ENCODE results near the gene STAT4. TPM values are rescaled to one million over a fixed set of nuclear protein-coding genes. Genes with fewer than 3 reads are reported as not detected.
A peak's percentile ranks its signal among the peaks of the same experiment; 100 is the strongest.

STAT4 gene
- total RNA-seq, 1 donor from 2014 or later: 0.13 TPM

DNA sequence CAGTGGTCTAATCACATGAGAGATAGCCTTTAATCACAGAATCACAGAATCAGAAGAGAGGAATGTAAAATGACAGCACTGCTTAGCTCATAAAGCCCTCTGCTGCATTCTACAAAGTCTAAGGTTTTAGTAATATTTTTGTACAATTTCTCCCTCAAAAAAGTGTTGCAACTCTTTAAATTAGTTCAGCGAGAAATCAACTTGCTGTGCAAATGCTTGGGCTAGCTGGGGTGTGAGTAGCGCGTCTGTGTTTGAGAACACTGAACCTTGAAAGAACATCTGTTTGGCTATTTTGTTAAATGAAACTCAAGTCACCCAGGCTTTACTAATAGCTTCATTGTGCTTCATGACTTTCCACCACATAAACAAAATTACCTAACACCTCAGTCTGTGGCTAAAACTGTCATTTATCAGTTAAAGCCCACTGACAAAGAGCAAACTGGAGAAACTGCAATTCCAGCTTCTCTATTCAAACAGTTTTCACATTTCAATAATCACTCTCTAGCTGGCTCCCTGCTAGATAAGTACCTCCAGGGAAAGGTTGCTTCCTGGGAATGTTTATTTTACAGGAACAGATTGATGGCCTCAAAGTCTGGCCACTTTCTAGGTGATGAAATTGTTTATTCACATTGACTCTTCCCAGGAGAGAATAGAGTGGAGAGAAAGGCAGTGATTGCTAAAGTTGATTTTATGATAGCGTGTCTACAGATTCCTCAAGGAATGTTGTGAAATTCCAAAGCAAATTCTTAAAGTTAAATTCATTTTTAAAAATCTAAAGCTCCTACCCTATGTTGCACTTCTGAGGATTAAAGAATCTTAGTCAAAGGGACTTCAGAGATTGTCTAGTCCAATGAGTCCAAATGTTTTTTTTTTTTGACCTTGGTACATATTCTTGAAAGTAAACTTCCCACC, 100.8 kb downstream of the STAT4 start:
- DNase-seq (ENCODE audit: low read depth, low spot score): no peak

GRCh38 chr2:191048073-191048472, 102.7 kb downstream of the STAT4 start:
- DNase-seq (ENCODE audit: low read depth, low spot score): no peak

GRCh38 chr2:191045141-191045540, 105.7 kb downstream of the STAT4 start:
- DNase-seq (ENCODE audit: low read depth, low spot score): no peak

DNA sequence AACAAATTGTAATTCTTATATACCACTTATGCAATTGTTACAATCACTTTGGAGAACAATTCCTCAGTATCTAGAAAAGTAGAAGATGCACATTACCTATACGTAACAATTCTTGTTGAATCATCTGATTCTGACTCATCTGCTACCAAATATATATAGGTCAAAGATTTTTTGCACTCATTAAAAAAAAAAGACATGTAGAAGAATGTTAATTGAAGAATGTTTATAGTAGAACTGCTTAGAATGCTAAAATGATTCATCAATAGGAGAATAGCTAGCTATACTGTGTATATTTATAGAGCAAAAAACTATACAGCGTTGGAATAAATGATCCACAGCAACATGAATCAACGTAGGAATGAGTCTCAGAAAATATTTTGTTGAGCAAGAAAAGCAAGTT, 107.4 kb downstream of the STAT4 start:
- DNase-seq (ENCODE audit: low read depth, low spot score): no peak

DNA sequence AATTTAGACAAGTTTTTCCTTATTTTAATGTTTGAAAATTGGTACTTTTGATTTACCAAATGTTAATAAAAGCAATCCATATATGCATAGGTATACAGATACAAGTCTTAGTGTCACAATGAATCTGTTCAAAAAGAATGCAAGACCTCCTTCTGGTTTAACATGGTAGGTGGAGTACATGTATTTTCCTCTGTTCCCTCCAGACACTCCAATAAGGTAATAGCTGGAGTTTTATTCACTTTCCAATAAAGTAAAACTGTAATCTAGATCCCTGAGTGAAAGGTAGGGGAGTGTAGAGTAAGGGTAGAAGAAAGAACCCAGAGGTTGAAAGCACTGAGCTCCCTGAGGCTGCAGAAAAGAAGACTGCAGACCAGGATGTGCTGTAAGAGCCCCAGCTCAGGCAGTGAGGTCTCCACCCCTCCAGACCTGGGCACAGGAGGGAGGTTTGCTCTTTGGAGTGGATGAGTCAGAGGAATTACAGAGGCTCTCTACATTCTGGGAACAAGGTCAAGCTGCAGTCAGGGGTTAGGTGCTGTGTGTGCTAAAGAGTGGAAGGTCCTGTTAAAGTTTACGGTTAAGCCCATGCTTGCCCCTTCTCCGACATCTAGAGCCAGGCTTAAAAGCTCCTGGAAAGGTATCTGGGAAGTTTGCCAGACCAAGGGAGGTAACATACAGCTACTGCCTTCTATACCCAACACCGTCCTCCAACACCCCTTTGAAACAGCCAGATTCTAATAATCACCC, 109.2 kb downstream of the STAT4 start:
- no peak for DNase-seq (ENCODE audit: low read depth, low spot score)

DNA sequence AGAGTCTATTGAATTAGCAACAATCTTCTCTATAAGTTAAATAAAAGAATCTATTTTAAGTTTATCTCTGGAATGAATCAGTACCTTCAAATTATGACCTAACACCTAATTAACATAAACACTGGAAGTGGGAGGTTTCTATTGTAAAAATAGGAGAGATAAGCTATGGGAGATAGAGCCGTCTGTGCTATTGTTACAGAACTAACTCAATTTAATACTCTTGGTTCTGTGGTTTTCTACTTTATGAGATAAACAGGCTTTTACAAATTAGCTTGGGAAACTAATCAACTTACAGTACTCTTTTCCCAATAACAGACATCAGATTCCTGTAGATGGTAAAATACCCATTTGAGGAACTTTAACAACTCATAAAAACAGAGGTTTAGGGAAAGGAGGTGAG, 111.2 kb downstream of the STAT4 start:
- DNase-seq (ENCODE audit: low read depth, low spot score): no peak

- DNase-seq (ENCODE audit: low read depth, low spot score): no peak
Measured at GRCh38 chr2:191038741-191039140, 112.1 kb downstream of the STAT4 start.

GRCh38 chr2:191038241-191038725, 112.5 kb downstream of the STAT4 start:
- DNase-seq (ENCODE audit: low read depth, low spot score): no peak

- DNase-seq (ENCODE audit: low read depth, low spot score): no peak
Measured at GRCh38 chr2:191037351-191037750, 113.4 kb downstream of the STAT4 start.

- no peak for DNase-seq (ENCODE audit: low read depth, low spot score)
Measured at GRCh38 chr2:191036363-191036762, 114.4 kb downstream of the STAT4 start.

- DNase-seq (ENCODE audit: low read depth, low spot score): no peak
Measured at GRCh38 chr2:191032588-191033429, 118.0 kb downstream of the STAT4 start.

DNA sequence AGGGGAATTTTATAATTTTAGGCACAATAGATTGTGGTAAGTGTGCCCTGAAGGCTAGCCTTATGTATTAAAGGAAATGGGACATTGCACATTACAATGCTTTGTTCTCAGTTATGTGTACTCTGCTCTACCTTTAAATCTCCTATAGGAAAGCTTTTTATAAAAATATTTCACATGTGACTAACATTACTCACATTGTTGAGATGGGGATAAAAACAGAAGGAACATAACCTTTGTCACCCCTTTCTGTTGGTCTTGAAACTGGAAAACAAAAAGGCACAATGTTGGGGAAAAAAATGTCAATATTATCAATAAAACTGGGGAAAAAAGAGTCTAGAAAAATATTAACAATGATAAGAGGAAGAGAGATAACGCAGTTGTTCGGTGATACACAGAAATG, 119.5 kb downstream of the STAT4 start:
- DNase-seq (ENCODE audit: low read depth, low spot score): peak; percentile 70

DNA sequence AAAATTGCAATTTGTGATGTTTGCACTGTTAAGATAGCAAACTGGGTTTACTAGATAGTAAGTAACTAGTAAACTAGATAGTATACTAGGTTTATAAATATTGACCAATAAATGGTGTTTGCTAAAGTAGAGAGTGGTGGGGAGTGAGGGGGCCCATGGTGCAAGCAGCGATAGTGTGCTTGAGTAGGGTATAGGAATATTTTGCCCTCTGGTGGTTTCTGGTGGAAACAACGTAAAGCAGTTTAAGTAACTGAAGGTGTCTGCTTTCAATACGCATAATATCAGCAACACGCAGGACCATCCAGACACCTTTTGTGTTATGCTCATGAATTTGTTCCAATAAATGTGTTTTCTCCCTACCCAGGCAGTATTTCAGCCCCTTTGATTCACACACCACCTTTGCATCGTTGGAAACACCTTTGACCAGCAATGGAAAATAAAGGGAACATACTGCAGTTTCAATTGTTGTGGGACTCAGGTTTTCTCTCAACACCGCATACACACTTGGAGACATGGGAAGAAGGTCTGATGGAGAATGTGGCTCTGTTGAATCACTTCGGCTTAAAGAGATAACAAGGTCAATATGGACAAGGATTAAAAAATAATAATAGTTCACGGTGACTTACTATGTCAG, 120.2 kb downstream of the STAT4 start:
- no peak for DNase-seq (ENCODE audit: low read depth, low spot score)

DNA sequence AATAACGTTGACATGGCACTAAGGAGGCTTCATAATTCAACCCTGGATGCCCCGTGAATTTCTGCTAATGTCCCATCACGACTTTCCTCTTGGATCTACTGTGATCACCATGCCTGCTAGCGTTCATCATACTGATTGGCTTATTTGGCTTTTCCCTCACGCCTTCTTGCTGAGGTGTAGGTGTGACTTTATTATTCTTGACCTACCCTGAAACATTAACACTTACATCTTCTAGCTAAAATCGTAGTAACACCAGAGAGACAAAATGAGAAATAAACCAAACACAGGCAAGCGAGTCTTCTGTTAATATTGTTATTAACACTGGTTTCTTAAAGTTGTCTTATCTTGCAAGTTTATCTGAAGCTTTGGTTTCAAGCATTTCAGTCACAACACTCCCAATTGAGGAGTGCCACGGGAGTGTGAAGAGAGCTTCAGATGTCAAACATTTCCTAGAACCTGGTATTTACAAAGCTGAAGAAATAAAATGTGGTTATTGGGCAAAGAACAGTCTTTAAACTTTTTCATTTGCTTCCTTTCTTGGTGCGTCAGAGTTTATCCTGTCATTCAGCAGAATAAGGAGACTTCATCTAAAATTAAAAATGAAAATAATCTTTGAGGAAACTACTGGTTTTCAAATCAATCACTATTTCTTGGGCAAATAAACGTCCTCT, 121.4 kb downstream of the STAT4 start:
- DNase-seq (ENCODE audit: low read depth, low spot score): no peak

DNA sequence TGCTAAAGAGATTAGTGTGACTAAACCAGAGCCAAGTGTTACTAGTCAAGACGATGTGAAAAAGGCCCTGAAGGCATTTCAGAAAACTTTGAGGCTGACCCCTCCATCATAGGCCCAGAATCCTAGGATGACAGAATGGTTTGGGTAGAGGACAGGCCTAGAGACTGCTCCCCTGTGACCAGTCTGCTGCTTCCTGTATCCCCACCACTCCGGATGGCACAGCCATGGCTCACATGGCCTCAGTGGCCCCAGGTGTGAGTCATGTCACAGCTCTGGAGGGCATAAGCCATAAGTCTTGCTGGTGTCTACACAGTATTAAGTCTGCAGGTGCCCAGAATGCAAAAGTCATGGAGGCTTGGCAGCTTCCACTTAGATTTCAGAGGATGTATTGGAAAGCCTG, 124.4 kb downstream of the STAT4 start:
- no peak for DNase-seq (ENCODE audit: low read depth, low spot score)

GRCh38 chr2:191025135-191025534, 125.7 kb downstream of the STAT4 start:
- no peak for DNase-seq (ENCODE audit: low read depth, low spot score)

DNA sequence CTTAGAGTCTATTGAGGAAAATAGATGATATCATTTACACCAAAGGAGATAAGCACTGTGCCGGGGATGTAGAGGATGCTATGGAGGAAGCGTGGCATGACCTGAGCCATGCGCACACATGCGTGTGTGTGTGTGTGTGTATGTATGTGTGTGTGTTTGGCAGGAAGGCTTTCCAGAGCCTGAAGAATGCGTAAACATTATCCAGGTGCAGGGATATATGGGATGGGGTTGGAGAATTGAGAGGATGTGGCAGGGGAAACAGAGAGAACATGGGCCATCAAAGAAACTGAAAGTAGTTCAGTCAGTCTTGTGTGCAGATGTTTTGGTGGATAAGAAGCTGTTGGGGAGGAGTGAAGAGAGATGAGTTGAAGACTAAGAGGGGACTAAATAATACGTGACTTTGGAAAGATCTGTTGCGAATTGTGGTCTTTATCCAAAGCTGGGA, 127.5 kb downstream of the STAT4 start:
- no peak for DNase-seq (ENCODE audit: low read depth, low spot score)

DNA sequence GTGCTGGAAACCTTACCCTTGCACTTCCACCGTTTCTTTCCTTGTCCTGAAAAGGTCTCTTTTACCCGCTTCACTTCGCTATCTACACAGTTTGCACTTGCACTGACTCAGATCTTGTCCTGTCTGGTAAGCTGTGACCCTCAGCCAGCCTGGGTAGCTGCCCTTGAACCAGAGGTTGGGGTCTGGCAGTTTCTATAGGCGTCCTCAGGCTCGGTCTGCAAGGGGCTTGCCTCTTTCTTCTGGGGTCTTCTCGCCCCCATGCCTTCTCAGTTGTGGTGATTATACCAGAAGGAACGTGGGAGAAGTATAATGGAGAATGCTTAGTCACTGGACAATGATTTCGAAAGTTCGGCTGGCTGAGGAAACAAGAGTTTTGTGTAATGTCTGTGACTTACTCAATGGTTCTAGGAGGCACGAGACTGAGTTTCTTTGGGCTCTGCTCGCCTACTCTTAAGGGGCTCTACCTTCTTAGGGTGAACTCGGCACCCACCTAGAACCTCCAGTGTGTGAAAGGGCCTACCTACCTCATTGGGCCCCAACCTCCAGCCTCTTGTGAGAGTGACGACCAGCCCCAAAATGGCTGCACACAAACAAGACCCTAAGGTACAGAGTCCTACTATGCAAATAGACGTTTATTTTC, 129.9 kb downstream of the STAT4 start:
- no peak for DNase-seq (ENCODE audit: low read depth, low spot score)

GRCh38 chr2:191020221-191020741, 130.5 kb downstream of the STAT4 start:
- peak; percentile 85 for DNase-seq (ENCODE audit: low read depth, low spot score)

DNA sequence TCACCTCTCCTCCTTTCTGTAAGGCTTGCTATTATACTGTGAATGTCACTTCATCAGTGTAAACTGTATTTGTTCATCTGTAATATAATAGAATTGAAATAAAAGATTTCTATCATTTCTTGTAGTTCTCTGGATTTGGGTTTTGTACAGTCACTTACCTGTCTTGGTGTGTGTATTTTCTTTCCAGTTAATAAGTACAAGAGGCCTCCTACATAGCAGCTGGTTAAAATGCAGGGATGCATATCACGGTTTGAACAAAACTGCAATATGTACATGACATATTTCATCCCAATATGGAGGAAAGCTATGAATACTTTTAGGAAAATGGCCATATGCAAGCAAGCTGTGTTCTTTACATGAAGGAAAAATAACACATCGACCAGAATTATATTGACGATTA, 131.4 kb downstream of the STAT4 start:
- DNase-seq (ENCODE audit: low read depth, low spot score): no peak

All from pulmonary artery endothelial cell (primary cell).